Measurements from ENCODE around the gene GSN.
A peak's percentile ranks its signal among the peaks of the same experiment; 100 is the strongest.

Gene GSN

GRCh38 chr9:121348221-121348620, 80.3 kb downstream of the GSN start:
- DNase-seq = no peak

- no peak for DNase-seq
Observed at GRCh38 chr9:121349009-121349408, 81.0 kb downstream of the GSN start.

DNA sequence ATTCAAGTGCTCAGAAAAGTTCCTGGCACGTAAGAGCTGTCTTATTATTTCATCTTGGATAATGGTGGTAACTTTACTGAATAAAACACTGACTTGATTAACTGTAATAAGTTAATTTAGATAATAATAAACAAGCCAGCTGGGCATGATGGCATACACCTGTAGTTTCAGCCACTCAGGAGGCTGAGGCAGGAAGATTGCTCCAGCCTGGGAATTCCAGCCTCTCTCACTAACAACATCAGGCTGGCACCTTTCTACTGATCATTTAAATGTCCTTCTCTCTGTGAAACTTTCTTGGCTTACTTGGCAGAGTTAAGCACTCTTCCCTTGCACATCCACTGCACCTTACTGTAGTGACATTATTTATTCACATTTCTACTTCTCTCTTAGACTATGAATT, 82.1 kb downstream of the GSN start:
- DNase-seq = no peak

DNA sequence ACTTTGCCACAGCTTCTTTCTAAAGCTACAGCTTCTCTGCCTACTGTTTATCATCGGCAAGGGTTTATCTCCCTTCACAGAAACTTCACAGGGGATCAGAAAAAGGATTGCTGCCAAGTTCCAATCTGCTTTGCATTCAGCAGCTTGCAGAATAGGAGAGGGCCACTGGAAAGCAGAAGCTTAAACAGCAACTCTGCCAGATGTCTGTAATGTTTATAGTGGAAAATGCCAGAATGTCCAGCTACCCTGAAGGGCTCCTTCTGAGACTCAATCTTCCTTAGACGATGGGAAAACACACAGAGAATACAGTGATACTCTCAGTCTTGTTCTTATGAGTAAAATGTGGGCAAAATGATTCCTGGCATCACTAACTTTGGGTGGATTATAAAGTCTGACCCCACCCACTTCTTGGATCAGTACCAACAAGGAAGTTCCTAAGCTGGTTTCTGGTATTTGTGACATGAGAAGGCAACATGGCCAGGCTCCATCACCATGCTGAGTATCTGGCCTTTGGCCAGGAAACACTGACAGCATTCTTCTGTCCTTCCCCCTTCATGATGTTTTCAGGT, 83.1 kb downstream of the GSN start:
- peak in 22 of 56 donors; percentile 2 to 77 (median 20) for DNase-seq

DNA sequence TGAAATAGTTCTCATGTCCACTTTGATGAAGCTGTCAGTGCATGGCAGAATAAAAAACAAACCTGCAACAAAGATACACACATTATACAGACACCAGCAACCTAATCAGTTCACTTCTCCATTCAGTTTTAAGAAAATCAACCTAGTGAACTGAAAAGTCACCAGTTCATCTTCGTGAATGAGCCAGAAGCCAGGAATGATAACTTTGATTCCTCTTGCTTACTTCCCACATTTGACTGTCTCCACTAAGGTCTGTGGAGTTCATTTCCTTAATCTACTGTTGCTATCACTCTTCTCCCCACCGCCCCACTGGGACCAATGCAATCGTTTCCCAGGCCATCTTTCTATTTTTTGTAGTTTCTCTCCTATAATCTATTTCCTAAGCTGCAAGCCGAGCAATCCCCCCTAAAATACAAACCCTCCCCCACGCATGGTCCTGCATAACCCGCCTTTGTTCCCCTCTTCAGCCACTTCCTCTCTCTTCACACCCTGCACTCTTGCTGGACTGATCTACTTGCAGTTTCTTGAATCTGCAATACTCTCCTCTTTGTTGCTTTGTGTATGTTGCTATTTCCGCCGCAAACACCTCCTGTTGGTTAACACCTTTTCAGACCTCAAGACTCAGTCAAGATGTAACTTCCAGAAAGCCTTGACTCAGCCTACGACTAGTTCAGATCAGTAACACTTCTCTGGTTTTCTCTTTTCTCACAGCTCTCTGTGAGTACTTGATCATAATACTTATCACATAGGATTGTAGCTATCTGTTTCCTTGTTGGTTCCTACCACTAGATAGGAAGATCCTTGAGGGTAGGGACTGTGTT, 85.5 kb downstream of the GSN start:
- no peak for DNase-seq

GRCh38 chr9:121354141-121354540, 86.2 kb downstream of the GSN start:
- DNase-seq = no peak

DNA sequence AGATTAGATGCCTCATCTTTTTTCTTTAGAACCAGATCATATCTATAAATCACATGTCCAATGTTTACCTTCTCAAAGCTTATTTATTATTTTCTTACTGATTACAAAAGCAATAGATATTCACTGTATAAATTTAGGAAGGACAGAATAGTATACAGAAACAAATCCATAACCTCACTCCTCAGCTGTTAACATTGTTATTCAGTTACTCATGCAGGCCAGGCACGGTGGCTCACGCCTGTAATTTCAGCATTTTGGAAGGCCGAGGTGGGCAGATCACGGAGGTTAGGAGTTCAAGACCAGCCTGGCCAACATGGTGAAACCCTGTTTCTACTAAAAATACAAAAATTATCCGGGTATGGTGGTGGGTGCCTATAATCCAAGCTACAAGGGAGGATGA, 86.8 kb downstream of the GSN start:
- DNase-seq = no peak

DNA sequence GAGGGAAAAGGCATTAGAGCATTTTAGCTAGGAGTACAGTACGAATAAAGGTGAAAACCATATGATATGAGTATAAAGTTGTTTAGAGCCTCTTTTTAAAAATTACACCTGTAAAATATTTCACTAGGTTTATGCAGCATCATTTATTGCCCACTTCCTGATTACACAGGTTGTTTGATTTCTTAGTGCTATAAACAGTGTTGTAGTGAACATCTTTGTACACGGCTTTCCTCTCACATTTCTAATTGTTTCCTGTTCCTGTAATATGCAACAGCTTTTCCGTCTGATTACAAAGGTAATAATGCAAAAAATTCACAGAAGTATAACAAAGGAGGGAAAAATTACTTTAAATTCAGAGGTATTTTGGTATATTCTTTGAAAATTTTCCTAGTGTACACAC, 89.0 kb downstream of the GSN start:
- DNase-seq = no peak

DNA sequence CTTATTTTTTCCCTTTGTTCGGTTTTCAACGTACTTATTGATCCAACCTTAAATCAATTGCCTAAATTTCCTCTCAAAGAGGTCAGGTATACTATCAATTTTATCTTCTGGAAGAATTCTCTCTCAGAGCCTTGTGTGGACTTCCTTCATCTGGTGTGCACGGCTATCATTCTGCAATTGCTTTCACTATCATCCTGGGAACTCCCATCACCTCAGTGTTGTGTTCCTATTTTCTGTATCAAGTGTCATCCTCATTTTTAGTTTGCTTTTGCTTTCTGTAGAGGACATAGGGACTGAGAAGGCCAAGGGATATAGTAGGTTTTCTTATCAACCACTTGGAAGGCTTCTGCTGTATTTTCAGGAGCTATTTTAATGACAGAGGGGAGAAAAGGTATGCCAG, 90.8 kb downstream of the GSN start:
- DNase-seq = no peak

- DNase-seq = no peak
Observed at GRCh38 chr9:121359351-121360294, 91.7 kb downstream of the GSN start.

DNA sequence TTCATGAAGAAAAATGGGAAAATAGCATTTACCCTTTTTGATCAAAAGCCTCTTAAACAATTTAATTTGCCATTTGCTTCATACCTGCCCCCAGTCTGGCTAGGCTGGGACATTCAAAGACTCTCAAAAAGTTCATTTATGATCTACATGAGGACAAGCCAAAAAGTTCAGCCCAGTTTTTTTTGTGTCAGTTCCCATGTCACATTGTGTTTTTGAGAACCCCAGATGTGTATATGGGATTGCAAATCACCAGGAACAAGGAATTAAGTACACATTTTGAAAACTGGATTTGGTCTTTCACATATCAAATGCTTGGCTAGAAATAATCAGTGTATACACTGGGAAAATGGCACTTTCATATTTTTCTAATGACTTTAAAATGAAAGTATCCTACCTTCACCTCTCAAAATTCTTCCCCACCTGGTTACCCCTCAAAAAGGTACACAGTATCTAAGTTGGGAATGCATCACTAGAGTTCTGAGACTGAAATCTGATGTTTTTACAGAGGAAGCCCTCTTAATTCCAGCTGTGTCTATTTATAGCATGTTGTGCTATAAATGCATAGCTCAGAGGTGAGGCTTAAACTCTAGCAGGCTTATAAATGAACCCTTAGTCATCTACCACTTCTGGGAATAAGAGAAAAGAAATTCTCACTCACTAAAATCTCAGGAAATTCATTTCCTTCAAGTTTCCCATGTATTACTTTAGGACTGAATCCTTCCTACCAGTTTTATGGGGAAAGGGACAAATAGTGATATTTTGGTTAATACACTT, 92.8 kb downstream of the GSN start:
- no peak for DNase-seq

DNA sequence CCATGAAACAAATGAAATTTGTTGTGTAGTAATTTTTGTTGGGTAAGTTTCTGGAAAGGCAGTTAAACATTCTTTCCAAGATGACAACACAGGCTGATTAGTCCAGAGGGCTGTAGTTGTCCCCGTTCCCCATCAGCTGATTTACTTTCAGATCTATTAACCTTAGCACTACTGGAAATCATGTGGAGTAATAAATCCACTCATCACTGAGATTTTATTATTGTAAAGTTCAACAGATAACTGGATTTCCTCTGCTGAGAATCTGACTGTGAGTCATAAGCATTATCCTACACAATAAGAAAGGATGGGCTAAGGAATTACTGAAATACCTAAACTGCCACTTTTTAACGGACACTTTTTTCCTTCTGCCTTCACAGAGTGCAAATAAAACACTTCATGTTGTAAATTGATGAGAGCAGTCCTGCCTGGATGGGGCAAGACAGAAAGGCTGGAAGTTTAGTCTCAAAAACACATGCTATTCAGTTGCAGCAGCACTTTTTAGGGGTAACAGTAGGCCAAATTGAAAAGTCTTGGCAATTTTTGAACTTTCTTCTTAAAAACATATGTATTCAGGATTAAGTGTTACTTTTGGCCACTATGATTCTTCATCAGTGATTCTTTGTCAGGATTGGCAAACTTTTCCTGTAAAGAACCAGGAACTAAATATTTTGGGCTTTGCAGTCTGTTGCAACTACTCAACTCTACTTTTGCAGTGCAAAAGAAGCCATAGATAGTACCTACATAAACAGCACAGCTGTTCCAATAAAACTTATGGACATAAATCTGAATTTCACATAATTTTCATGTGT, 95.1 kb downstream of the GSN start:
- no peak for DNase-seq

DNA sequence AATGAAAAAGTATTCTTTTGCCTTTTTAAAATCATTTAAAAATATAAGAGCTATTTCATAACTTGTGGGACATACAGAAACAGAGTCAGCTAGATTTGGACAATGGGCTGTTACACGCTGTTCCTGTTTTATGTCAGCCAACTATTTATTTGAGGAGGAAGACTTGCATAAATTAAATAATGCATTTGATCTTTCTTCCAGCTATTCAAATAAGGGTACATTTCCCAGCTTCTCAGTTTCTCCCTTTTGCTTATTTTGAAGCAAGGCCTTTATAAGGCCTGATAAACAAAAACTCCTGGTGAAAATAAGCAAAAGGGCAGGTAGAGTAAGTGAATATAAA, 95.6 kb downstream of the GSN start:
- DNase-seq = no peak

DNA sequence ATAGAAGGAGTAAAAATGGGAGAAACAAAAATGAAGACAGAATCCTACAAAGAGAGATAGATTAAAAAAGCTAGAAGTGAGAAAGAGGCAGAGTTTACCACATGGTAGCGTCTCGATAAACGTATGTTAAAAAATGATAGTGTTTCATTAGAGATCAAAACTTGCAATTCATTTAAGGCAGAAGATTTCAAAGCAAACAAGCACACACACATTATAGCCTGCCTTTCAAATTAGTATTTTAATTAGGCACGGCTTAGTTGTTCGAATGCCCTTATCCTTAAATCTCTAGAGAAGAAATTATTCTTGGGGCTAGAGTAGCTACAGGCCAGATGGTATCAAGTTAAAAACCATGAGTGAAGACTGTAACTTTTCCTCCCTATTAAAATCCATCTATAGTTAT, 96.1 kb downstream of the GSN start:
- DNase-seq = no peak

GRCh38 chr9:121364886-121365285, 96.9 kb downstream of the GSN start:
- DNase-seq = no peak

- DNase-seq = no peak
Observed at GRCh38 chr9:121365564-121365963, 97.6 kb downstream of the GSN start.

DNA sequence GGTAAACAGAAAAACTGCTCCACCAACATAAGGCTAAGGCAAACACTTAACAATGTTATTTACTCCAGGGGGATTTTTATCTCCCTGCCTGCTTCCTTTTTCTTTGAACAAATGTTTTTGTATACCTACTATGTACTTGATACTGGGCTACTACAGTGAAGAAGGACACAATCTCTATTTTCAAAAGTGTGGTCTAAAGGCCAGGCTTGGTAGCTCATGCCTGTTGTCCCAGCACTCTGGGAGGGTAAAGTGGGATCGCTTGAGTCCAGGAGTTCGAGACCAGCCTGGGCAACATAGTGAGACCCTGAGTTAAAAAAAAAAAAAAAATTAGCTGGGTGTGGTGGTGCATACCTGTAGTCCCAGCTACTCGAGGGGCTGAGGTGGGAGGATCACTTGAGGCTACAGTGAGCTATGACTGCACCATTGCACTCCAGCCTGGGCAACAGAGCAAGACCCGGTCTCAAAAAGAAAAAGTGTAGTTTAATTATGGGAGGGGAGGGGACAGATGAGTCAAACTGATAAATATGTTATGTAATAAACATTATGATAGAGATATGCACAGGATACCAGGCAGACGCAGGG, 98.7 kb downstream of the GSN start:
- DNase-seq = no peak

- DNase-seq = no peak
Observed at GRCh38 chr9:121367306-121368137, 99.6 kb downstream of the GSN start.

- DNase-seq = no peak
Observed at GRCh38 chr9:121368138-121368522, 100.2 kb downstream of the GSN start.
